Measurements from ENCODE around the gene CCDC47. TPM values are rescaled to one million over a fixed set of nuclear protein-coding genes. Genes with fewer than 3 reads are reported as not detected.

The CCDC47 gene
- total and polyA plus RNA-seq, 2 of the 13 experiments (the other 11 are each of a cell fraction or from before 2014, with no cell fraction given): 59.3 to 99.5 TPM

GRCh38 chr17:63774969-63775265 is 1.5 kb upstream of the CCDC47 start:
- Histone ChIP-seq H3K27me3 (ENCODE audit: control insufficient read depth in 1 of 2, insufficient read depth in 2 of 2, low read length in 2 of 2) (peaks cover 0 to 6% of the 10 kb centered on the region in 2 experiments; a peak in 1 of 5 replicates), H4K20me1 (ENCODE audit: insufficient read depth, low read length) (peaks cover 49% of the 10 kb centered on the region), H3K36me3 (replicated peaks in 1 of 2; ENCODE audit: control insufficient read depth in 1 of 2, insufficient read depth in 2 of 2, low read length in 2 of 2) (peaks cover 8 to 32% of the 10 kb centered on the region in 2 experiments; a peak in 4 of 5 replicates), H3K27ac (ENCODE audit: extremely low read length, insufficient read depth, low read length) (peak overlapping the region; percentile 100), H3K4me2 (ENCODE audit: low read depth, low read length) (peak overlapping the region; percentile 84), H3K9me3 (ENCODE audit: low read length) (no peaks in the 10 kb centered on the region), H2AFZ (ENCODE audit: low read length) (no peak overlapping the region), H3K9ac (ENCODE audit: insufficient read depth, low read depth, low read length) (peak overlapping the region; percentile 98), H3K4me3 (replicated peaks in 1 of 3; ENCODE audit: insufficient read depth in 1 of 3, low read depth in 2 of 3, low read length in 3 of 3) (peak overlapping the region; percentile 93 to 99 (median 94)), H3K4me1 (ENCODE audit: insufficient read depth, low read length) (peaks cover 54% of the 10 kb centered on the region), H3K79me2 (ENCODE audit: insufficient read depth, low read length) (peaks cover 90% of the 10 kb centered on the region)
- DNase-seq (ENCODE audit: low spot score): no peak
- 3% methylated on average over 4 of the region's 4 CpGs for WGBS (ENCODE audit: low lambda C conversion rate)
- intact Hi-C loops (cut with micrococcal nuclease; ENCODE audit: unreplicated experiment): loop anchor here (5.0 to 10.0 kb wide), 3 partner anchors 52 to 350 kb away; partner anchors contain the start of genes FTSJ3, PSMC5 and SMARCD2
- no peak for ATAC-seq
- ChIA-PET POLR2A (interaction anchor here (2.0 to 5.0 kb wide), 4 partner anchors 10 to 731 kb away, joined by 9 to 77 read pairs (median 54); partner anchors contain the start of genes CEP95, DDX5, PSMC5 and STRADA), CTCF (ENCODE audit: low intra/inter-chr PET ratio, low total read pairs) (no interaction called here)
- BruUV-seq (replicated peaks): TSS peak; percentile 56
- TF ChIP-seq STAG1 (CRISPR knock-in tag; IDR thresholded peaks at IDR 0.05): no peak
- TF ChIP-seq ZNF790 (CRISPR knock-in tag; IDR thresholded peaks at IDR 0.05; ENCODE audit: borderline replicate concordance): no peak
- TF ChIP-seq TEF (CRISPR knock-in tag; IDR thresholded peaks at IDR 0.05): no peak
- TF ChIP-seq ARID2 (CRISPR knock-in tag; IDR thresholded peaks at IDR 0.05; ENCODE audit: borderline replicate concordance): 0 out of 2 replicates have a peak, but pooled peaks have one; percentile 8
- TF ChIP-seq GZF1 (CRISPR knock-in tag; IDR thresholded peaks at IDR 0.05): no peak
- TF ChIP-seq SAFB2 (CRISPR knock-in tag; IDR thresholded peaks at IDR 0.05; ENCODE audit: borderline replicate concordance, low read depth): no peak
- no peak for TF ChIP-seq PAWR (CRISPR knock-in tag; IDR thresholded peaks at IDR 0.05; ENCODE audit: borderline replicate concordance)
- no peak for TF ChIP-seq ZNF331 (CRISPR knock-in tag; IDR thresholded peaks at IDR 0.05)
- no peak for TF ChIP-seq ZNF556 (CRISPR knock-in tag; IDR thresholded peaks at IDR 0.05; ENCODE audit: borderline replicate concordance)
- TF ChIP-seq SP4 (CRISPR knock-in tag; IDR thresholded peaks at IDR 0.05): 0 out of 2 replicates have a peak, but pooled peaks have one; percentile 31
- TF ChIP-seq ZNF432 (CRISPR knock-in tag; IDR thresholded peaks at IDR 0.05; ENCODE audit: borderline replicate concordance): no peak
- FAIRE-seq: no peak
- in situ Hi-C loops (cut with HindIII; ENCODE audit: extremely low pct_ligation_motif_present, low pct_unique_long_range_greater_than_20kb): no loop called here
